Memory B cell (primary cell): ENCODE results near the gene IFFO2.

Experiments
- ATAC-seq: fragments of 150-1000 bp; cut with Tn5 transposase; 2 replicates; pipeline ENCODE4 v1.10.0; 2021; ENCODE audit warnings: low read depth, mild to moderate bottlenecking, moderate library complexity
- DNase-seq, 2 donors: peaks; one replicate each; pipeline ENCODE4 v3.0.0; 2022; ENCODE audit warnings: low spot score in 2 of 2
- H3K27ac Mint-ChIP-seq: one replicate; pipeline ENCODE4 v1.8.0; 2022; ENCODE audit warnings: mild to moderate bottlenecking, moderate library complexity, mixed read lengths
- H3K27me3 Mint-ChIP-seq: one replicate; pipeline ENCODE4 v1.8.0; 2022; ENCODE audit warnings: mixed read lengths
- H3K36me3 Mint-ChIP-seq: one replicate; pipeline ENCODE4 v1.8.0; 2022; ENCODE audit warnings: mild to moderate bottlenecking, mixed read lengths
- H3K4me1 Mint-ChIP-seq: one replicate; pipeline ENCODE4 v1.8.0; 2022; ENCODE audit warnings: mixed read lengths
- H3K4me3 Mint-ChIP-seq: one replicate; pipeline ENCODE4 v1.8.0; 2022; ENCODE audit warnings: mild to moderate bottlenecking, moderate library complexity, mixed read lengths
- H3K9me3 Mint-ChIP-seq: one replicate; pipeline ENCODE4 v1.8.0; 2022; ENCODE audit warnings: mixed read lengths

Gene IFFO2

GRCh38 chr1:18859560-18859959, 96.9 kb downstream of the IFFO2 start, which contains the start of gene TAS1R2:
Gene TAS1R2, minus strand, starts transcription at chr1:18859660. Its CDS starts 0 bp downstream, at chr1:18859660.
- H3K36me3 Mint-ChIP-seq = no peaks in the 10 kb centered on the region
- no peak within 1 kb of the TSS for H3K4me3 Mint-ChIP-seq
- no peak for DNase-seq
- no peaks in the 10 kb centered on the region for H3K4me1 Mint-ChIP-seq
- H3K9me3 Mint-ChIP-seq = no peaks in the 10 kb centered on the region
- peaks cover 17% of the 10 kb centered on the region for H3K27me3 Mint-ChIP-seq
- ATAC-seq = no peak
- H3K27ac Mint-ChIP-seq = no peak within 1 kb of the TSS

GRCh38 chr1:18858070-18858688, 98.3 kb downstream of the IFFO2 start:
- DNase-seq = no peak
- no peak for ATAC-seq
- Mint-ChIP-seq H3K27ac (no peak overlapping the region), H3K4me1 (no peaks in the 10 kb centered on the region), H3K9me3 (no peaks in the 10 kb centered on the region), H3K4me3 (no peak overlapping the region), H3K36me3 (no peaks in the 10 kb centered on the region), H3K27me3 (peaks cover 16% of the 10 kb centered on the region)

- Mint-ChIP-seq H3K4me1 (no peaks in the 10 kb centered on the region), H3K36me3 (no peaks in the 10 kb centered on the region), H3K4me3 (no peak overlapping the region), H3K27me3 (peaks cover 14% of the 10 kb centered on the region), H3K9me3 (no peaks in the 10 kb centered on the region), H3K27ac (no peak overlapping the region)
- DNase-seq (no peak), ATAC-seq (no peak)
These were observed 100.0 kb downstream of the IFFO2 start for GRCh38 chr1:18856435-18856834.

- peaks cover 14% of the 10 kb centered on the region for H3K27me3 Mint-ChIP-seq
- DNase-seq (no peak), ATAC-seq (no peak)
- H3K36me3 Mint-ChIP-seq = no peaks in the 10 kb centered on the region
- no peak overlapping the region for H3K27ac Mint-ChIP-seq
- no peaks in the 10 kb centered on the region for H3K9me3 Mint-ChIP-seq
- H3K4me1 Mint-ChIP-seq = no peaks in the 10 kb centered on the region
- H3K4me3 Mint-ChIP-seq = no peak overlapping the region
These were observed 100.9 kb downstream of the IFFO2 start for GRCh38 chr1:18855573-18855972.

- Mint-ChIP-seq H3K27me3 (peaks cover 13% of the 10 kb centered on the region), H3K4me3 (no peak overlapping the region), H3K9me3 (no peaks in the 10 kb centered on the region), H3K27ac (no peak overlapping the region), H3K4me1 (no peaks in the 10 kb centered on the region), H3K36me3 (no peaks in the 10 kb centered on the region)
- DNase-seq (no peak), ATAC-seq (no peak)
These were observed 102.0 kb downstream of the IFFO2 start for GRCh38 chr1:18854331-18855025.
